NCI-H460 (cell line): Measurements from ENCODE around the gene LRIG3. TPM values are rescaled to one million over a fixed set of nuclear protein-coding genes. Genes with fewer than 3 reads are reported as not detected.
A peak's percentile ranks its signal among the peaks of the same experiment; 100 is the strongest.
"Not testable (repeated sequence)": the region's sequence is repeated elsewhere in the genome, so short reads cannot be mapped to it uniquely, and the experiment has no call there.

Source experiments
- DNase-seq: peaks from one replicate; pipeline ENCODE4 v3.0.0-alpha.2; 2016; ENCODE audit warnings: low read depth; ENCODE audit errors: extremely low read depth
- polyA plus RNA-seq: library from polyadenylated mRNA; depleted of rRNA; stranded (reverse); fragments of >200 nt; gene quantifications from 2 replicates; pipeline ENCODE4 v1.2.3, GENCODE V29; 2014; cell fraction: nucleus; rRNA removed
- total RNA-seq: library from RNA; depleted of rRNA; stranded (reverse); fragments of >200 nt; shearing (Covaris generic); gene quantifications from 2 replicates; pipeline ENCODE4 v1.2.3, GENCODE V29; 2014; rRNA removed

LRIG3 gene, protein sequence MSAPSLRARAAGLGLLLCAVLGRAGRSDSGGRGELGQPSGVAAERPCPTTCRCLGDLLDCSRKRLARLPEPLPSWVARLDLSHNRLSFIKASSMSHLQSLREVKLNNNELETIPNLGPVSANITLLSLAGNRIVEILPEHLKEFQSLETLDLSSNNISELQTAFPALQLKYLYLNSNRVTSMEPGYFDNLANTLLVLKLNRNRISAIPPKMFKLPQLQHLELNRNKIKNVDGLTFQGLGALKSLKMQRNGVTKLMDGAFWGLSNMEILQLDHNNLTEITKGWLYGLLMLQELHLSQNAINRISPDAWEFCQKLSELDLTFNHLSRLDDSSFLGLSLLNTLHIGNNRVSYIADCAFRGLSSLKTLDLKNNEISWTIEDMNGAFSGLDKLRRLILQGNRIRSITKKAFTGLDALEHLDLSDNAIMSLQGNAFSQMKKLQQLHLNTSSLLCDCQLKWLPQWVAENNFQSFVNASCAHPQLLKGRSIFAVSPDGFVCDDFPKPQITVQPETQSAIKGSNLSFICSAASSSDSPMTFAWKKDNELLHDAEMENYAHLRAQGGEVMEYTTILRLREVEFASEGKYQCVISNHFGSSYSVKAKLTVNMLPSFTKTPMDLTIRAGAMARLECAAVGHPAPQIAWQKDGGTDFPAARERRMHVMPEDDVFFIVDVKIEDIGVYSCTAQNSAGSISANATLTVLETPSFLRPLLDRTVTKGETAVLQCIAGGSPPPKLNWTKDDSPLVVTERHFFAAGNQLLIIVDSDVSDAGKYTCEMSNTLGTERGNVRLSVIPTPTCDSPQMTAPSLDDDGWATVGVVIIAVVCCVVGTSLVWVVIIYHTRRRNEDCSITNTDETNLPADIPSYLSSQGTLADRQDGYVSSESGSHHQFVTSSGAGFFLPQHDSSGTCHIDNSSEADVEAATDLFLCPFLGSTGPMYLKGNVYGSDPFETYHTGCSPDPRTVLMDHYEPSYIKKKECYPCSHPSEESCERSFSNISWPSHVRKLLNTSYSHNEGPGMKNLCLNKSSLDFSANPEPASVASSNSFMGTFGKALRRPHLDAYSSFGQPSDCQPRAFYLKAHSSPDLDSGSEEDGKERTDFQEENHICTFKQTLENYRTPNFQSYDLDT
- 8.7 and 13.0 TPM in 2 replicates for total RNA-seq
- polyA plus RNA-seq, result 20.9 and 27.5 TPM in 2 replicates

GRCh38 chr12:58920102-58920960 is at the start of gene LRIG3:
LRIG3 (minus strand) TSS chr12:58920504; CDS start chr12:58920235, 269 bp downstream.
- DNase-seq, result peak; percentile 75

- DNase-seq, result no peak
Observed at GRCh38 chr12:58969237-58969636, 48.9 kb upstream of the LRIG3 start.

DNA sequence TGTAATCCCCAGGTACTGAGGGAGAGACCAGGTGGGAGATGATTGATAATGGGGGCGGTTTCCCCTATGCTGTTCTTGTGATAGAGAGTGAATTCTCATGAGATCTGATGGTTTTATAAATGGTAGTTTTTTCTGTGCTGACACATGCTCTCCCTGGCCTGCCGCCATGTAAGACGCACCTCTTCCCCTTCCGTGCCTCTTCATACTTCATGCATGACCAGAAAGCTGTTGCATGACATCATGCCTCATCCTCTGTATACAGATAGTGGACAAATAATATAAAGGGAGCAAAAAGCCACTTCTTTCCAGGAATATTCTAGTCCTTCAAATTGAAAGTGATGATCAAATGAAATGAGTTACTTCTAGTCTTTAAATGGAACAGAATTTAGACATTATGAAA is 47.3 kb upstream of the LRIG3 start:
- DNase-seq, result no peak

DNA sequence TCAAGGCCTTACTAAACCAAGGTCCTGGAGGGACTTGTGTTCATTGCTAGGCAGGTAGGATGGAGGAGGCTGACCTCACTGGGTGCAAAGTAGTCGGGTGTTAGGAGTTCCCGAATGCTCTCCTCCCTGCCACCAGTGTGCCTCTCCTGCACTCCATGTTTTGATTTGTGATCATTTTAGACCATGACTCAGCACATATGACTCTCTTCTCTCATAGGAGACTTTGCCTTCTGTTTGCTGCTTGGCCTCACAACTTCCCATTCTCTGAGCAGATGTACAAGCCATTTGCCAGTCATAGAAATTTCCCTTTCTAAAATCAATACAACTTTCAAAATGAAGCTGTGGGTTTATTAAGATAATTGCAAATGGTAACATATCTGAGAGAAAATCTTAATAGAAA is 46.6 kb upstream of the LRIG3 start:
- DNase-seq, result peak; percentile 8

DNA sequence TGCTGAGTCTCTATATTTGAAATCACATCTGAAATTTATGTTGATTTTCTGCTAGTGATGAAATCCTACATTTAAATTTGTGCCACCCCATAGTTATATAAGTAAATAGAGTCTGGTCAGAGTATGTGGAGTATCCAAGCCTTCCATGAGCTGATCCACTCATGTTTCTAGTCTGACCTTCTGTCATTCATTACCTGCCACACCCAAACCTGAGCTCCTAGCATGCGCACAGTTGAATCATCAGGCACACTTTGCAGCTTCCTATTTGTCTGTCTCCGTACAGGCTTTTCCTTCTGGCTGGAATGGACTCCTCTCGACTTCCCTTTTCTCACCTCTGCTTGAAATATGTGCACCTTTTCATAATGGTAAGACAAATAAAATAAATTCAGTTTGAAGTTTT is 45.3 kb upstream of the LRIG3 start:
- DNase-seq, result no peak

GRCh38 chr12:58963844-58964243 is 43.5 kb upstream of the LRIG3 start:
- no peak for DNase-seq

- no peak for DNase-seq
Observed at GRCh38 chr12:58961906-58962305, 41.6 kb upstream of the LRIG3 start.

- DNase-seq, result no peak
Observed at GRCh38 chr12:58961166-58961565, 40.9 kb upstream of the LRIG3 start.

DNA sequence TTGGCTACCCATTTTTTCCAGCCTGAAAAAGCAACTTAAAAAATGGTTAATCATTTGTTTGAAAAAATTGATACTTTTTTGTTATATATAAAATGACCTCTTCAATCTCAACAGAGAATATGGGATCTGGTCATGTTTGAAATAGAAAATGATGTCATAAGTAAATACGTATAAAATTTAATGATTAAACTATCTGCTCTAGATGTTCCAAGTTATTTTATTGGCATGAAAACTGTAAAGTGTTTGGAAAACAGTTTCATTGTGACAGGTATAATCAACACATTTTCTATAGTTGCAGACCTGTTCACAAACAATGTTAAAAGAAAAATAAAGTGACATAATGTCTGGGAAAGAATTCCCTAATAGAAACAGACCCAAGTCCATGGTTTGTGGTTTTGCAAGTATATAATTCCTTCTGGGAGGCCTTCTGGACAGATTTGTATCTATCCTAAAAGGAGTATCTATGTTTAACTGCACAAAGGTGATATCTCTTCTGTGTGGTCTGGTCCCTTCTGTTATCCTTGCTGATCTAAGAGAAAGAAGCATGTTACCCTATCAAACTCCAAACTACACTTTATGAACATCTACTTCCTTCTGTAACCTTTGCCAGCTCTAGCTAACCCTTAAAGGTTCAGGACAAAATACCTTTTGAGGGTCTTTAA is 39.5 kb upstream of the LRIG3 start:
- DNase-seq, result no peak

GRCh38 chr12:58957298-58957697 is 37.0 kb upstream of the LRIG3 start:
- no peak for DNase-seq

- no peak for DNase-seq
Observed at GRCh38 chr12:58955849-58956248, 35.5 kb upstream of the LRIG3 start.

DNA sequence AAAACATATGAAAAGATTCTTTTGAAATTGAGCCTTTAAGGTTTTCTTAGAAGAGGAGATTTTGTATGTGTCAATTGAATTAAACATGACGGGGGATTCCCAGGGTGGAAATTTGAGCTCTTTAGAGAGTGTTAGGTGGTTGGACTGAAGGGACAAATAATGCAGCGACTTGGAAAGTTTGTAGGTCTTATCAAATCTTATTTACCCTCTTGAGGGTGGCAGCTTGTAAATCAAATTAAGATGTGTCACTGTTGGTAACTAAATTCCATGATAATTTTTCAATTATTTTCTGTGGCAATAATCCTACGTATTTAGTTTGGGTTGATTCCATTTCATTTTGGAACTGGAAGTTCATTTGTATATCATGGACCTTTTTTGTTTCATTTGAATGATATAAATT is 33.7 kb upstream of the LRIG3 start:
- no peak for DNase-seq

- no peak for DNase-seq
Observed at GRCh38 chr12:58950739-58951100, 30.4 kb upstream of the LRIG3 start.

DNA sequence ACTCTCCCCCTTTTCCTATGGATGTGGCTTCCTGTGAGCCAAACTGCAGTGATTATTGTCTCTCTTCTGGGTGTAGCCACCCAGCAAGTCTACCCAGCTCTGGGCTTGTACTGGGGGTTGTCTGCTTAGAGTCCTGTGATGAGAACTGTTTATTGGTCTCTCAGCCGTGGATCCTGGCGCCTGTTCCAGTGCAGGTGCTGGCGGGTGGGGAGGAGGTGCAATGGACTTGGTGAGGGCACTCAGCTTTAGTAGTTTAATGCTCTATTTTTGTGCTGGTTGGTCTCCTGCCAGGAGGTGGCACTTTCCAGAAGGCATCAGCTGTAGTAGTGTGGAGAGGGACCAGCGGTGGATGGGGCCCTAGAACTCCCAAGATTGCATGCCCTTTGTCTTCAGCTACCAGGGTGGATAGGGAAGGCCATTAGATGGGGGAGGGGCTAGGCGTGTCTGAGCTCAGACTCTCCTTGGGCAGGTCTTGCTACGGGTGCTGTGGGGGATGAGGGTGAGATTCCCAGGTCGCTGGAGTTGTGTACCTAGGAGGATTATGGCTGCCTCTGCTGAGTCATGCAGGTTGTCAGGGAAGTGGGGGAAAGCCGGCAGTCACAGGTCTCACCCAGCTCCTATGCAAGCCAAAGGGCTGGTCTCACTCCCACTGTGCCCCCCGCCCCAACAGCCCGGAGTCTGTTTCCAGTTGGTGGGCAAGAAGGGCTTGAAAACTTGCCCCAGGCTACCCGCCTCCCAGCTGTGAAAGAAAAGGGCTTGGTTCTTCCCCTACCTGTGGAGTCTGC is 29.8 kb upstream of the LRIG3 start:
- DNase-seq, result not testable (repeated sequence)

GRCh38 chr12:58943079-58943478 is 22.8 kb upstream of the LRIG3 start:
- no peak for DNase-seq

DNA sequence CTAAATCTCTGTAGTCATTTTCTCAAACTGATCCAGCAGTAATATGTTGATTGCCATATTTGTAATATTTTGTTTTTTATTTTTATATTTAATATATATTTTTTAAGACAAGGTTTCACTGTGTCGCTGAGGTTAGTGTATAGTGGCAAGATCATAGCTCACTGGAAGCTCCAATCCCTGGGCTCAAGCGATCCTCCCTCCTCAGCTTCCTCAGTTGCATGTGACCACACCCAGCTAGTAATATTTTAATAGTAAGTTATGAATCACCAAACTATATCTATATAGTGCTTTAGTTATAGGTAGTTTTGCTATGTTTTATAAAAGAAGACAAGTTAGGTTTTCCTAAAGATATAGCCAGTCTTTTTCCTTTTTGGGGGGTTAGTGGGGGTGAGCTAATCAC is 22.0 kb upstream of the LRIG3 start:
- DNase-seq, result no peak

GRCh38 chr12:58939399-58940100 is 19.2 kb upstream of the LRIG3 start:
- no peak for DNase-seq

DNA sequence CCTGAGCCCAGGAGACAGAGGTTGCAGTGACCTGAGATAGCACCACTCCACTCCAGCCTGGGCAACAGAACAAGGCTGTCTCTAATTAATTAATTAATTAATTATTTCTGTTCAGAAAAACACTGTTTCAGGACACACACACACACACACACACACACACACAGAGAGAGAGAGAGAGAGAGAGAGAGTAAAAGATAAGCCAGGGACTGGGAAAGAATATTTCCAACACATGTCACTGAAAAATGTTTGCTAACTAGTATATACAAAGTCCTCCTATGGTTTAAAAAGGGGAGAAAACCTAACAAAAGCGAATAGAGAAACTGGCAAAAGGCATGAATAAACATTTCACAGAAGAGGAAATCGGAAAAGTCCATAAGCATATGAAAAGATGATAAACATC is 18.1 kb upstream of the LRIG3 start:
- no peak for DNase-seq
